Measurements from ENCODE around the gene DEFB110.

DEFB110 gene

GRCh38 chr6:50021894-50022293, at the start of gene DEFB110:
TSS of gene DEFB110 (minus strand) at chr6:50021994. CDS start at chr6:50021935, 59 bp downstream.
- no peak for DNase-seq (ENCODE audit: low read depth)

GRCh38 chr6:50070101-50070500, 48.3 kb upstream of the DEFB110 start:
- no peak for DNase-seq (ENCODE audit: low read depth)

- DNase-seq (ENCODE audit: low read depth): no peak
Observed at GRCh38 chr6:50062051-50062450, 40.3 kb upstream of the DEFB110 start.

- DNase-seq (ENCODE audit: low read depth): no peak
Observed at GRCh38 chr6:50056242-50056641, 34.4 kb upstream of the DEFB110 start.

GRCh38 chr6:50049829-50050228, 28.0 kb upstream of the DEFB110 start, which contains the start of gene DEFB112:
TSS of gene DEFB112 (minus strand) at chr6:50049929. CDS start at chr6:50049869, 60 bp downstream.
- no peak for DNase-seq (ENCODE audit: low read depth)

- DNase-seq (ENCODE audit: low read depth): no peak
Observed at GRCh38 chr6:50047026-50047425, 25.2 kb upstream of the DEFB110 start.

- no peak for DNase-seq (ENCODE audit: low read depth)
Observed at GRCh38 chr6:50030777-50031562, 9.2 kb upstream of the DEFB110 start.

GRCh38 chr6:50030350-50030749, 8.6 kb upstream of the DEFB110 start:
- DNase-seq (ENCODE audit: low read depth): no peak

GRCh38 chr6:50025258-50025657, 3.5 kb upstream of the DEFB110 start:
- no peak for DNase-seq (ENCODE audit: low read depth)

- no peak for DNase-seq (ENCODE audit: low read depth)
Observed at GRCh38 chr6:50007819-50008218, 14.0 kb downstream of the DEFB110 start.

- DNase-seq (ENCODE audit: low read depth): no peak
Observed at GRCh38 chr6:50003139-50003538, 18.7 kb downstream of the DEFB110 start.

- DNase-seq (ENCODE audit: low read depth): no peak
Observed at GRCh38 chr6:49995278-49995677, 26.5 kb downstream of the DEFB110 start.

GRCh38 chr6:49988900-49989299, 32.9 kb downstream of the DEFB110 start:
- DNase-seq (ENCODE audit: low read depth): no peak

- no peak for DNase-seq (ENCODE audit: low read depth)
Observed at GRCh38 chr6:49987749-49988148, 34.0 kb downstream of the DEFB110 start.

- DNase-seq (ENCODE audit: low read depth): no peak
Observed at GRCh38 chr6:49986551-49986950, 35.2 kb downstream of the DEFB110 start.

GRCh38 chr6:49982046-49982445, 39.7 kb downstream of the DEFB110 start:
- no peak for DNase-seq (ENCODE audit: low read depth)

- no peak for DNase-seq (ENCODE audit: low read depth)
Observed at GRCh38 chr6:49980898-49981297, 40.9 kb downstream of the DEFB110 start.

- DNase-seq (ENCODE audit: low read depth): no peak
Observed at GRCh38 chr6:49979584-49979983, 42.2 kb downstream of the DEFB110 start.

GRCh38 chr6:49978332-49979226, 43.2 kb downstream of the DEFB110 start:
- no peak for DNase-seq (ENCODE audit: low read depth)

GRCh38 chr6:49969605-49970004, 52.2 kb downstream of the DEFB110 start, which contains the start of gene DEFB113:
TSS of gene DEFB113 (minus strand) at chr6:49969625. CDS start at chr6:49969625, 0 bp downstream.
- DNase-seq (ENCODE audit: low read depth): no peak

Data from stimulated activated CD4-positive, alpha-beta T cell treated with anti-CD3 and anti-CD28 coated beads, Interleukin-2, amount 100 ng/mL, for 4 hours (primary cell).